RWPE1 (cell line): ENCODE data around the gene SUPT3H.

ENCODE experiments used
- CTCF ChIA-PET: fragments of 350-600 bp; sonication (Branson Sonifier 250); formaldehyde crosslinking; extraction: SDS; loops from one replicate; lab custom pipeline; 2021; lab: Yijun Ruan, JAX
- POLR2A ChIA-PET: fragments of 400-600 bp; formaldehyde crosslinking; extraction: SDS; loops from one replicate; lab custom pipeline; 2020; ENCODE audit warnings: antibody characterized with exemption; ENCODE audit not compliant: low non-redundant PET; lab: Yijun Ruan, JAX
- DNase-seq: peaks from one replicate; pipeline ENCODE4 v3.0.0; 2012; ENCODE audit warnings: low spot score
- H3K27ac ChIP-seq: fragments of 450-650 bp; 2 replicates; pipeline ENCODE4 v1.5.1; 2017
- CTCF ChIP-seq: fragments of 450-650 bp; conservative IDR thresholded peaks from 2 replicates; pipeline ENCODE4 v1.5.1; 2017; ENCODE audit warnings: low read depth, mild to moderate bottlenecking

Gene SUPT3H

GRCh38 chr6:45200510-45200909 is 177.2 kb downstream of the SUPT3H start:
- ChIA-PET POLR2A (no interaction called here), CTCF (interaction anchor here (0.6 kb wide), 1 partner anchor 90 kb away, joined by 4 read pairs; no protein-coding TSS in a partner anchor)
- no peak for DNase-seq
- no peak overlapping the region for H3K27ac ChIP-seq
- TF ChIP-seq CTCF: no peak

- no peak overlapping the region for H3K27ac ChIP-seq
- ChIA-PET POLR2A (no interaction called here), CTCF (interaction anchor here (0.7 kb wide), 1 partner anchor 1474 kb away, joined by 4 read pairs; no protein-coding TSS in a partner anchor)
- no peak for TF ChIP-seq CTCF
- DNase-seq: no peak
These were observed 178.2 kb downstream of the SUPT3H start for GRCh38 chr6:45199554-45199953.

- CTCF ChIA-PET: no interaction called here
- TF ChIP-seq CTCF: no peak
- POLR2A ChIA-PET: no interaction called here
These were observed 181.6 kb downstream of the SUPT3H start for GRCh38 chr6:45196121-45196520.

GRCh38 chr6:45195137-45195536 is 182.6 kb downstream of the SUPT3H start:
- POLR2A ChIA-PET: no interaction called here
- CTCF ChIA-PET: no interaction called here
- DNase-seq: no peak
- no peak for TF ChIP-seq CTCF
- H3K27ac ChIP-seq: no peak overlapping the region

More at GRCh38 chr6:45196121-45196520, 181.6 kb downstream of the SUPT3H start:
- no peak overlapping the region for H3K27ac ChIP-seq
- no peak for DNase-seq

GRCh38 chr6:45192556-45192955 is 185.2 kb downstream of the SUPT3H start:
- no peak for TF ChIP-seq CTCF
- H3K27ac ChIP-seq: no peak overlapping the region
- ChIA-PET POLR2A (no interaction called here), CTCF (no interaction called here)
- no peak for DNase-seq

GRCh38 chr6:45191414-45191813 is 186.3 kb downstream of the SUPT3H start:
- POLR2A ChIA-PET: no interaction called here
- CTCF ChIA-PET: no interaction called here
- no peak for TF ChIP-seq CTCF
- no peak for DNase-seq
- no peak overlapping the region for H3K27ac ChIP-seq
